Pancreas (tissue), 10 donors: ENCODE results near the gene SPRN. TPM values are rescaled to one million over a fixed set of nuclear protein-coding genes. Genes with fewer than 3 reads are reported as not detected.

Experiments used
- ATAC-seq, 4 donors: fragments of 200-7000 bp; cut with Tn5 transposase; one replicate each; pipeline versions ENCODE4 v1.8.0 to v1.9.1; 2020; ENCODE audit warnings: mild to moderate bottlenecking in 4 of 4, moderate library complexity in 4 of 4
- DNase-seq, 6 donors: peaks; one replicate each; pipeline ENCODE4 v3.0.0-alpha.2; 2020
- FAIRE-seq: peaks from 2 replicates; lab custom pipeline; 2012; peaks lifted over from hg19 to GRCh38; lab: Jason Lieb, UNC
- H3K27ac ChIP-seq, 4 donors: fragments of 200-600 bp; sonication (generic); 1 replicate in 3 of 4; 2 replicates in 1 of 4; pipeline versions ENCODE4 v1.5.0 to v1.8.0; 2020
- H3K27me3 ChIP-seq, 4 donors: fragments of 200-600 bp; one replicate each; pipeline ENCODE4 v1.8.0; 2021
- H3K36me3 ChIP-seq, 3 donors: fragments of 200-600 bp; sonication (generic) in 1 of 3; one replicate each; pipeline versions ENCODE4 v1.5.0 to v1.8.0; 2020 to 2021
- H3K4me1 ChIP-seq, 3 donors: fragments of 200-600 bp; one replicate each; pipeline ENCODE4 v1.8.0; 2021
- H3K4me3 ChIP-seq, 4 donors: fragments of 200-600 bp; sonication (generic) in 2 of 4; one replicate each; pipeline versions ENCODE4 v1.5.0 to v1.8.0; 2020 to 2021
- H3K9me3 ChIP-seq, 4 donors: fragments of 200-600 bp; one replicate each; pipeline ENCODE4 v1.8.0; 2021
- CTCF ChIP-seq, 4 donors: fragments of 200-600 bp; sonication (generic) in 3 of 4; IDR thresholded peaks; one replicate each; pipeline versions ENCODE4 v1.5.0 to v1.8.0; 2021; ENCODE audit warnings: antibody characterized with exemption in 4 of 4
- WGBS, 2 donors: extraction: QIAGEN DNeasy Blood & Tissue Kit; methylation state at CpG; one replicate each; pipeline ENCODE4 v1.1.7; 2013; 5-methylcytosine and 5-hydroxymethylcytosine counted together
- intact Hi-C, 3 donors: fragments of 100-400 bp; cut with DNase I; formaldehyde crosslinking; loops; one replicate each; pipeline versions ENCODE4 v1.11.1 to v1.14.2; 2022
- polyA plus RNA-seq, 2 donors: library from polyadenylated mRNA; stranded (reverse); fragments of 200-250 nt; gene quantifications; one replicate each; pipeline ENCODE4 v1.2.3, GENCODE V29; 2013
- total RNA-seq, 6 donors: library from RNA; stranded (reverse); fragmentation: NEBNext Ultra II Directional in 4 of 6; extraction: Animal tissue kit (Norgen Biotek cat#: 25700) in 4 of 6; gene quantifications; one replicate each; pipeline versions ENCODE4 v1.2.1 to v1.2.4, GENCODE V29; 2021 to 2023
- donor health status: healthy with polysubstance abuse.
- donor health status: DM: no; HTN: no; CAD: no; lungs with moderate emphysema.
- donor health status: DM: no; HTN: no; CAD: no.
- donor health status: control.
- donor health status: control.
- donor health status: Bipolar disorder and iron deficiency.
- donor health status: DM: yes; HTN: yes; CAD: no.
- donor health status: DM: no; HTN: no; CAD: no.
- donor health status: DM: no; HTN: no; CAD: no.
- donor health status: DM: yes; HTN: yes; CAD: no.

The SPRN gene
- total and polyA plus RNA-seq, 8 donors: 0.03 to 0.87 (median 0.09) TPM; not detected in 3

- intact Hi-C loops: no loop called here
- no peak overlapping the region for H3K4me3 ChIP-seq
These were observed 40.2 kb upstream of the SPRN start for GRCh38 chr10:133464582-133465031.

GRCh38 chr10:133462512-133463305 is 38.3 kb upstream of the SPRN start:
- Histone ChIP-seq H3K27ac (no peak overlapping the region), H3K27me3 (no peaks in the 10 kb centered on the region), H3K9me3 (no peaks in the 10 kb centered on the region), H3K36me3 (no peaks in the 10 kb centered on the region), H3K4me1 (no peaks in the 10 kb centered on the region), H3K4me3 (no peak overlapping the region)
- TF ChIP-seq CTCF (IDR thresholded peaks at IDR 0.05): no peak
- intact Hi-C loops: no loop called here
- FAIRE-seq (no peak), ATAC-seq (no peak), DNase-seq (no peak)
- 88 to 91% methylated on average over 10 of the region's 10 CpGs for whole genome bisulfite sequencing, 2 donors

More at GRCh38 chr10:133464582-133465031, 40.2 kb upstream of the SPRN start:
- Histone ChIP-seq H3K9me3 (no peaks in the 10 kb centered on the region), H3K27ac (no peak overlapping the region), H3K4me1 (no peaks in the 10 kb centered on the region), H3K36me3 (no peaks in the 10 kb centered on the region), H3K27me3 (no peaks in the 10 kb centered on the region)
- FAIRE-seq (no peak), DNase-seq (peak in 2 of 6 donors; percentile 4 to 47), ATAC-seq (no peak)
- TF ChIP-seq CTCF (IDR thresholded peaks at IDR 0.05): no peak
- 87 to 95% methylated on average over 12 of the region's 12 CpGs for WGBS, 2 donors

GRCh38 chr10:133461841-133462240 is 37.4 kb upstream of the SPRN start:
- H3K36me3 ChIP-seq: no peaks in the 10 kb centered on the region
- no peaks in the 10 kb centered on the region for H3K27me3 ChIP-seq
- no peaks in the 10 kb centered on the region for H3K9me3 ChIP-seq
- H3K4me1 ChIP-seq: no peaks in the 10 kb centered on the region
- ATAC-seq: no peak
- FAIRE-seq: no peak
- WGBS, 2 donors: 79% methylated on average over 8 of the region's 8 CpGs
- TF ChIP-seq CTCF (IDR thresholded peaks at IDR 0.05): no peak
- H3K4me3 ChIP-seq: no peak overlapping the region
- no peak overlapping the region for H3K27ac ChIP-seq
- intact Hi-C loops: no loop called here
- DNase-seq: peak in 2 of 6 donors; percentile 6 to 49

GRCh38 chr10:133461027-133461426 is 36.6 kb upstream of the SPRN start:
- no peak overlapping the region for H3K4me3 ChIP-seq
- no peaks in the 10 kb centered on the region for H3K27me3 ChIP-seq
- TF ChIP-seq CTCF (IDR thresholded peaks at IDR 0.05): no peak
- FAIRE-seq (no peak), DNase-seq (no peak), ATAC-seq (no peak)
- intact Hi-C loops: no loop called here
- no peaks in the 10 kb centered on the region for H3K4me1 ChIP-seq
- no peaks in the 10 kb centered on the region for H3K9me3 ChIP-seq
- 89 to 90% methylated on average over 7 of the region's 7 CpGs for WGBS, 2 donors
- no peaks in the 10 kb centered on the region for H3K36me3 ChIP-seq
- no peak overlapping the region for H3K27ac ChIP-seq

GRCh38 chr10:133460208-133460769 is 35.9 kb upstream of the SPRN start:
- Histone ChIP-seq H3K27ac (no peak overlapping the region), H3K4me1 (no peaks in the 10 kb centered on the region), H3K36me3 (no peaks in the 10 kb centered on the region), H3K27me3 (no peaks in the 10 kb centered on the region), H3K4me3 (no peak overlapping the region), H3K9me3 (no peaks in the 10 kb centered on the region)
- WGBS, 2 donors: 92 to 96% methylated on average over 14 of the region's 14 CpGs
- no peak for TF ChIP-seq CTCF (IDR thresholded peaks at IDR 0.05)
- intact Hi-C loops: no loop called here
- no peak for FAIRE-seq
- no peak for ATAC-seq
- DNase-seq: no peak
